GM18909 (cell line): ENCODE results near the gene STAC.

Source experiments
- ATAC-seq: cut with Tn5 transposase; IDR thresholded peaks from one replicate; pipeline ENCODE4 v1.9.1; 2021; ENCODE audit warnings: mild to moderate bottlenecking; ENCODE audit not compliant: unreplicated experiment, poor library complexity

Gene STAC

GRCh38 chr3:36511791-36512486 lies 131.6 kb downstream of the STAC start:
- no peak for ATAC-seq

DNA sequence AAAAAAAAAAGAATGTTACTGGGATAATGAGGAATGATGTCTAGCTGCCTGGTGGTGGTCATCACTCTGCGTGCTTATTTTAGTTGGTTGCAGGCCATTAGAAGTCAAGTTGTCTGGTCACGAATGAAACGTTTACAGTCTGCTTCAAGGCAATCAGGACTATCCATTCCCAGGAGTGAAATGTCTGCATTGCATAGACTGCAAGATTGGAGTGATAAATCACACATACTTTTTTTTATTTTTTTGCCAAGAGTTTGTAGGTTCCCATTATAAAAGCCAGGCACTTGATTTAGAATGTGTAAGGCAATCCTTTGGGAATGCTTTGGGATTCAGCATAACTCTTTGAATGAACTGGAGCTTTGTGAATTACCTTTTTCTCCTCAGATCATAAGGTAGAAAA lies 132.3 kb downstream of the STAC start:
- ATAC-seq: no peak

- no peak for ATAC-seq
These were observed 133.9 kb downstream of the STAC start for GRCh38 chr3:36514171-36514570.

- no peak for ATAC-seq
These were observed 139.4 kb downstream of the STAC start for GRCh38 chr3:36519682-36520081.

DNA sequence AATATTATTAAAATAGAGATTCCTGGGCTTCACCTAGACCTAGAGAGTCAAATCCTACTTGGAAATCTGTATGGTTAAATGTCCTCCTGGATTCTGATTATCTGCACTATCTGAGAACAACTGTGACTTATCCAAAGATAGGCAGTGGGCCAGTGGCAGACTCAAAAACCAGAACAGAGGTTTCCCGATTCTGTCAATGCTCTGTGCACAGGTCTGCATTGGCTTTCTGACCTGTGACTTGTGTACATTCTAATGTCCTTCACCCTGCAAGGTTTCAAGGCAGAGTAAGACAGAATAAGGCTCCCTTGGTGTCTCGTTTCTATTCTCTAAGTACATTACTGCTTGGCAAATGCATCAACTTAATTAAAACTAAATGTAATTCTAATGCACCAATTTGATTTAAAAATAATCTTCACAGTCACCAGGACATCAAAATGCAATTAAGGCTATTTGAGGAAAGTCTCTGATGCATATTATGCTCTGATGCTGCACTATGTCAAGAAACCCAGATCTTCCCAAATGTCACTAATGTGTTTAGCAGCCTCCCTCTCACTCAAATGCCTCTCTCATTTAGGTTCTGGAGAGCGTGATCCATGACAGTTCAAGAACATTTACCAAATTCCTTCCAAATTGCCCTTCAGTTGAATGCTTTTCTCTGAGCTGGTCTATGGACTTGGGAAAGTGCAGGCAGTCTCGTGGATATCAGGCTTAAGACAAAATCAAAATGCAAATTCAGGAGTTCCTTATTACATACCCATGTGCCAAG lies 140.1 kb downstream of the STAC start:
- no peak for ATAC-seq

GRCh38 chr3:36521007-36521379 lies 140.7 kb downstream of the STAC start:
- no peak for ATAC-seq

- ATAC-seq: no peak
These were observed 144.3 kb downstream of the STAC start for GRCh38 chr3:36524560-36524959.

DNA sequence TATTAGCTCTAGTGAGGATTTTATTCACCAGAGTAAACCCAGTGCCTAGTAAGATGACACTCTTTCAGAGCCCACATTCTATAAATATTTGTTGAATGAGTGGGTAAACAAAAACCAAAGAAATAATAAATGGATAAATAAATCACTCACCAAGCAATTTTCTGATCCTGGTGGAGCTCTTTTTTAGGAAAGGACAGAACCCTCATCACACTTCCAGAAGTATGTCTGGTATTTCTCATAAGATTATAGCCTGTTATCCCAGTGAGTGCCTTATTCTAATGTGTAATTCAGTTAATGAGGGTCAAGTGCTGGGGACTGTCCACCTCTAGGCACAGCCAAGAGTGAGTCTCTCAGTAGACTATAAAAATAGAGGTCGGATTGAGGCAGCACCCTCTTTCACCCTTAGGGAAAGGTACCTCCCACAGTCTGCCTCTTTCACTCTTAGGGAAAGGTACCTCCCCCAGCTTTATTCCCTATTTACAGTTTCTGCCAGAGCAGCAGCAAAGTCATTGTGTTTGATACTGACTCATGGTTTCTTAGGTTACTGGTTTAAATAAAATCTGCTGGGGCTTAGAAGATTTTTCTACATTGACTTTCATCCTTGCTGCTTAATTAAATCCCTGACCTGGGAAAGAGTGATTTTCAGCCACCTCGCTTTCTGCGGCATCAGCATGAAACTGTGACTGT lies 145.0 kb downstream of the STAC start:
- no peak for ATAC-seq

- no peak for ATAC-seq
These were observed 157.9 kb downstream of the STAC start for GRCh38 chr3:36538136-36538749.

- no peak for ATAC-seq
These were observed 160.7 kb downstream of the STAC start for GRCh38 chr3:36540888-36541518.

DNA sequence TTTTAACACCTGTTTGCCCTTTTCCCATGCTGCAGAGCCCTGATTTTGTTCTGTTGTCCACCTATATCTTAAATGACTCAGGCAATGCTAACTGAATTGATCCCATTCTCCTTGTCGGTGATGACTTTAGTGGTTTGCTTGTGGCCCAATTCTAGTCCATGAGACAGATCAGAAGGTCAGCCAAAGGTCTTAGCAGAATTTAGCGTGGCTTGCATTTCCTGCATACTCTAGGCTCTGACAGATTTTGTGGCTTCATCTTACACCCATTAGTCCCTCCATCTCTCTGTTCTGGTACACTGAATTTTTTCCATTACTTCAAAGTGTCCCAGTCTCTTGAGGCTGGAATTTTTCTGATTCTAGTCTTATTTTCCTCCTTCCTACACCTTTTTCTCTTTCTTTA lies 161.9 kb downstream of the STAC start:
- no peak for ATAC-seq

DNA sequence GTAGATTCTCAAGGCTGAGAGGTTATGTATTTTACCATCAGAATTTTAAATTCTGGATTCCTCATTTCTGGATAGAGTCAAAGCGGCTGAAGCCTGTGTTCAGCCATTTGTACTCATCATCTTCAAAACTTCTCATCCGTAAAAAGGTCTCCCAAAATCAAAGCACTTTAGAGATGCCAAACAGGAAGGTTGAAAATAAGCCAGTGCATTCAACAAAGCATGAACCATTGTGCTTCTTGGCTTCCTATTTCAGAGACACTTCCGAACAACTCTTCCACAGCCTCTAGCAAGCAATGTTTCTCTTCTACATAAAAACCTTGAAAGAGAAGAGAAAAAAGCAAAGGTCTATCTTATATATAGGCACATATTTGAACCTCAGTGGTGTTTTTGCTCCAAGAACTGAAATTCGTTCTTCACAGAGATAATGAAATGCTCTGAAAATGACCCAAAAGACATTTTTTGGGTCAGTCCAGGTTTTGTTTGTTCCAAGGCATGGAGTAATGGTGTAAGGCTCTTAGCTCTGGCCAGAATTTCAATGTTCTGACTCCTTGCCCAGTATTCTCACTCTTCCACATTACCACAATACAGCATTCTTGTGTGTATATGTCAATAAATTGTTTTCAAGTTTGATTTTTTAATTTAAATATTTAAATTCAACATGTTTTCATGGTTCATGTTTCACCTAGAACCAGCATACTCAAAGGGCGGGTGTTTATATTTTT lies 163.1 kb downstream of the STAC start:
- ATAC-seq: no peak

DNA sequence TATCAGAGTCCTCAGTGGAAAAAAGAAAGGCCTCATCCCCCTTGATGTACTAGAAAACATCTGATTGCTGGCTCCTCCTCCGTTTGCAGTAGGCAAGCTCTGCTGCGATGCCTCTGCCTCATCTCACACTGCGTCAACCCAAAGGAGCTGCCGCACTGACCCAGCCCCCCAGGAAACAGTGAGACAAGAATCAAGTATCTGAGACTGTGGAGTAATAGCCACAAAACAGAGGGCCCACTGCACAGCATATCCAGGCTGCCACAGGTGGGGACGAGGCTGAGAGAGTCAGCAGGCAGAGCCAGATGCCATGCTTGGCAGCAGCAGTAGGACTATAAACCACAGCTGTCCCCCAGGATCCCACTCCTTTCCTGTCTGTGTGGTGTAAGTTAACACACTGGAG lies 165.9 kb downstream of the STAC start:
- ATAC-seq: no peak

DNA sequence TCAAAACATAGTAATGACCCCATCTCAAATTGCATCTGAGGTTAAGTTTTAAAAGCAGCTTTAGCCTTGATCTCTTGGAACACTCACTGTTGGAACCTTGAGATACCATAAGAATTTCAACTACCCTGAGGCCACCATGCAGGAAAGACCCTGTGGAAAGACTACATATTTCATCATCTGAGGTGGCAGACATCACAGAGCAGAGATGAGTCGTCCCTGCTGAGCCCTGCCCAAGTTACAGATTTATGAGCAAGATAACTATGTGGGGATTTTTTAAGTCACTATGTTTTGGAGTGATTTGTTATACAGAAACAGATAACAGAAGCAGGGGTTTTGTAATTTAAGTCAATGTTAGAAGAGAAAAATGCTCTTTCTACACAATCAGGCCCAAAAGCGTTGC lies 168.4 kb downstream of the STAC start:
- no peak for ATAC-seq

DNA sequence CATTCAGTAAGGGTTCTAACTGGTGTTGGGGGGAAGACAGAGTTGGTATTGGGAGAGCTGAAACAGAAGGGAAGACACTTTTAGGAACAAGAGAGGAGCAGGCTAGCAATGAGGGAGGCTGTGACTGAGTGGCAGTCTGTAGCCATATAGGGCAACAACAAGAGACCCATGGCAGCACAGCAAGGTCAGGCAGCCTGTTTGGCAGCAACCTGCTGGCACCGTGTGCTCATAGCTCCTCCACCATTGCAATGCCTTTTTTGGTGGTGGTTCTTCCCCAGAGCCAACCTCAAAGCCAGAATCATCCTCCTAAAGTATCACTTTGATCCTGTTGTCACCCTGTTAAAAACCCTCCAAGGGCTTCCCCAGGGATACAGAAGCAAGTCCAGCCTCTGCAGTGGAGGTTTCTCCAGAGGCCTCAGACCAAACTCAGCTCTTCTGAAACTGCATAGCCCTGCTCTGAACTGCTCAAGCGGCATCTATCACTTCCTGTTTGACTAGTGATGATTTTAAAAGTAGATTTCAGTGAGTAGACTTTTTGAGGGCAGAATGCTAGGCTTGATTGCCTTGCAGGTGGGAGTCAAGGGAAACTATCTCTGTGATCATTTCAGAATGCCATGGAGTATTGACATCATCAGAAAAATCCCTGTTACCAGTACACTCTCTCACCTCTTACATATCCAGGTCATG lies 176.9 kb downstream of the STAC start:
- peak; percentile 80 for ATAC-seq

- ATAC-seq: no peak
These were observed 177.6 kb downstream of the STAC start for GRCh38 chr3:36557708-36558421.

- ATAC-seq: no peak
These were observed 178.7 kb downstream of the STAC start for GRCh38 chr3:36558961-36559360.

DNA sequence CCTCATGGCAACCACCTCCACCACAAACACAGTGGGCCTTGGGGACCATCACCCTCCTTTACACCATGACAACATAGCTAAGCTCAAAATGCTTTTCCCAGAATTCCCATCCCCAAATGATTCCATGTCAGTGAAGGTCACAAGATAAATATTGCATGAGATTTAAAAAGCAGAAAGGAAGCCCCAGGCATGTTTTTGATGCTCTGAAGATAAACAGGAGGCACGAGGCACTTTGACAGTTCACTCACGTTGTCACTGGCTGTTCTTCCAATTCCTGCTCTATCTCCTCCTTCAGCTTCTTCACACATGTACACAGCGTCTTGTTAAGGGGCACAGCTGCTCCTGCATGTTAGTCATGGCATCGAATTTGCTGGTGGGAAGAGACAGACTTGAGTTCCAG lies 180.4 kb downstream of the STAC start:
- no peak for ATAC-seq

DNA sequence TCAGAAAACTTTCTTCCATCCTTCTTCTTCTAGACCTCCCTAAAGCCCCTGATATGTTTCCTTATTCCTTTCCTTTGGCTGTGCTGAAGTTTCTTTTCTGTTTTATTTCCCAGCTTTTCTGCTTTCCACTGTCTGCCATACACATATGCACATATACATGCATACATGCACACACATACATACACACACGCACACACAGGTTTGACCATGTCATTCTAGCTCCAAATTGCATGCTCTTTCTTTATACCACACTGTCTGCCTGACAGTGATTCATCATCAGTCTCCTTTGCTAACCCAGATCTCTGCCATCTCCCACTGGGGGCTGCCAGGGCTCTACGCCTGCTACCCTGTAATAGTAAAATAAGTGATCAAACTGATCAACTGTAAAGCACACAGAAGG lies 181.3 kb downstream of the STAC start:
- ATAC-seq: no peak
